Adrenal gland (tissue), 19 donors: ENCODE data around the gene ZNF185. TPM values are rescaled to one million over a fixed set of nuclear protein-coding genes. Genes with fewer than 3 reads are reported as not detected.
A peak's percentile ranks its signal among the peaks of the same experiment; 100 is the strongest.

Experiments used
- DNase-seq, 7 donors: peaks; one replicate each; pipeline ENCODE4 v3.0.0-alpha.2; 2019 to 2020
- H3K27ac ChIP-seq, 5 donors: fragments of 200-600 bp; sonication (generic) in 4 of 5; 1 replicate in 3 of 5; 2 replicates in 2 of 5; pipeline versions ENCODE4 v1.5.1 to v1.8.0; 2016 to 2020; ENCODE audit warnings: mild to moderate bottlenecking in 1 of 5
- H3K27me3 ChIP-seq: fragments of 200-600 bp; 2 replicates; pipeline ENCODE4 v1.8.0; 2021
- H3K36me3 ChIP-seq, 2 donors: fragments of 200-600 bp; replicated peaks in 1 of 2; 1 replicate in 1 of 2; 2 replicates in 1 of 2; pipeline versions ENCODE4 v1.5.1 to v1.8.0; 2018 to 2022
- H3K4me1 ChIP-seq, 2 donors: fragments of 200-600 bp; replicated peaks in 1 of 2; 1 replicate in 1 of 2; 2 replicates in 1 of 2; pipeline versions ENCODE4 v1.5.1 to v1.8.0; 2018 to 2021
- H3K4me3 ChIP-seq, 4 donors: fragments of 200-600 bp; sonication (generic) in 3 of 4; one replicate each; pipeline ENCODE4 v1.5.1; 2016 to 2018
- H3K9me3 ChIP-seq, 3 donors: fragments of 200-600 bp; sonication (generic) in 1 of 3; replicated peaks in 1 of 3; 1 replicate in 2 of 3; 2 replicates in 1 of 3; pipeline versions ENCODE4 v1.5.1 to v1.8.0; 2016 to 2021
- CTCF ChIP-seq, 6 experiments: fragments of 450-650 bp in 4 of 6; fragments of 200-600 bp in 2 of 6; sonication (generic) in 1 of 6; IDR thresholded peaks; 1 replicate in 5 of 6; 2 replicates in 1 of 6; pipeline versions ENCODE4 v1.5.1 to v1.8.0; 2016 to 2021; ENCODE audit warnings: antibody characterized with exemption in 6 of 6, mild to moderate bottlenecking in 2 of 6, moderate library complexity in 1 of 6
- POLR2A ChIP-seq, 2 donors: fragments of 450-650 bp; IDR thresholded peaks; one replicate each; pipeline ENCODE4 v1.6.1; 2017; ENCODE audit warnings: antibody characterized with exemption in 2 of 2, mild to moderate bottlenecking in 2 of 2, moderate library complexity in 1 of 2
- WGBS, 4 donors: extraction: QIAGEN DNeasy Blood & Tissue Kit in 2 of 4; methylation state at CpG; one replicate each; pipeline versions ENCODE4 v1.1.5 to v1.1.7; 2013 to 2017; 5-methylcytosine and 5-hydroxymethylcytosine counted together
- intact Hi-C, 2 donors: fragments of 100-400 bp; cut with DNase I; formaldehyde crosslinking; loops; one replicate each; pipeline versions ENCODE4 v1.14.1 to v1.15.0; 2022 to 2023
- long read RNA-seq, 10 donors: library from polyadenylated mRNA in 3 of 10; unstranded in 2 of 10; stranded (forward) in 1 of 10; transcript quantifications; one replicate each; pipeline ENCODE4 v2.0.0 and lab custom pipeline, GENCODE V29; 2021 to 2026
- polyA plus RNA-seq, 3 donors: library from polyadenylated mRNA; stranded (reverse); fragments of 200-250 nt in 2 of 3; fragments of 350-450 nt in 1 of 3; fragmentation: Illumina TruSeq in 1 of 3; extraction: RNeasy Lipid Tissue Mini Kit (QIAGEN cat#74804) in 1 of 3; gene quantifications; one replicate each; pipeline ENCODE4 v1.2.3, GENCODE V29; 2013 to 2014
- total RNA-seq, 9 donors: library from RNA; depleted of rRNA in 4 of 9; stranded (reverse); fragments of >200 nt in 4 of 9; fragments of 120-200 nt in 1 of 9; fragmentation: NEBNext Ultra II Directional in 1 of 9; extraction: Animal tissue kit (Norgen Biotek cat#: 25700) in 1 of 9; gene quantifications; one replicate each; pipeline versions ENCODE4 v1.1.0 to v1.2.4, GENCODE V29; 2013 to 2023
- donor health status: healthy with polysubstance abuse.
- donor health status: Bipolar disorder and iron deficiency.
- donor health status: DM: yes; HTN: yes; CAD: no.
- donor health status: DM: no; HTN: no; CAD: no.
- donor health status: DM: no; HTN: no; CAD: no.
- donor health status: DM: yes; HTN: yes; CAD: no.

Gene ZNF185
- total RNA-seq: 100 to 1,000 TPM in 1 of 9 donors, 10 to 100 TPM in 3, 1 to 10 TPM in 5; 1.4 to 303 (median 10.0) TPM
- polyA plus RNA-seq: 100 to 1,000 TPM in 1 of 3 donors, 1 to 10 TPM in 2; 4.3 to 165 (median 4.8) TPM
- long read RNA-seq, donor 1, partial matches to known transcripts: 13 of 13 reads
- long read RNA-seq, donor 1, other reads (novel, unspliced or antisense): 0 of 13 reads
- long read RNA-seq, donor 2, partial matches to known transcripts: 6 of 6 reads
- long read RNA-seq, donor 2, other reads (novel, unspliced or antisense): 0 of 6 reads
- long read RNA-seq, donor 3, partial matches to known transcripts: 6 of 7 reads
- long read RNA-seq, donor 3, other reads (novel, unspliced or antisense): 0 of 7 reads
- long read RNA-seq, donor 4, partial matches to known transcripts: 0 of 1 reads
- long read RNA-seq, donor 4, other reads (novel, unspliced or antisense): 1 of 1 reads
- long read RNA-seq, donor 5, partial matches to known transcripts: 0 of 2 reads
- long read RNA-seq, donor 5, other reads (novel, unspliced or antisense): 1 of 2 reads
- long read RNA-seq, donor 6: 0 reads
- long read RNA-seq, donor 7: 0 reads
- long read RNA-seq, donor 8: 0 reads
- long read RNA-seq, donor 9, partial matches to known transcripts: 0 of 1 reads
- long read RNA-seq, donor 9, other reads (novel, unspliced or antisense): 0 of 1 reads
- long read RNA-seq, donor 10, partial matches to known transcripts: 0 of 1 reads
- long read RNA-seq, donor 10, other reads (novel, unspliced or antisense): 0 of 1 reads

DNA sequence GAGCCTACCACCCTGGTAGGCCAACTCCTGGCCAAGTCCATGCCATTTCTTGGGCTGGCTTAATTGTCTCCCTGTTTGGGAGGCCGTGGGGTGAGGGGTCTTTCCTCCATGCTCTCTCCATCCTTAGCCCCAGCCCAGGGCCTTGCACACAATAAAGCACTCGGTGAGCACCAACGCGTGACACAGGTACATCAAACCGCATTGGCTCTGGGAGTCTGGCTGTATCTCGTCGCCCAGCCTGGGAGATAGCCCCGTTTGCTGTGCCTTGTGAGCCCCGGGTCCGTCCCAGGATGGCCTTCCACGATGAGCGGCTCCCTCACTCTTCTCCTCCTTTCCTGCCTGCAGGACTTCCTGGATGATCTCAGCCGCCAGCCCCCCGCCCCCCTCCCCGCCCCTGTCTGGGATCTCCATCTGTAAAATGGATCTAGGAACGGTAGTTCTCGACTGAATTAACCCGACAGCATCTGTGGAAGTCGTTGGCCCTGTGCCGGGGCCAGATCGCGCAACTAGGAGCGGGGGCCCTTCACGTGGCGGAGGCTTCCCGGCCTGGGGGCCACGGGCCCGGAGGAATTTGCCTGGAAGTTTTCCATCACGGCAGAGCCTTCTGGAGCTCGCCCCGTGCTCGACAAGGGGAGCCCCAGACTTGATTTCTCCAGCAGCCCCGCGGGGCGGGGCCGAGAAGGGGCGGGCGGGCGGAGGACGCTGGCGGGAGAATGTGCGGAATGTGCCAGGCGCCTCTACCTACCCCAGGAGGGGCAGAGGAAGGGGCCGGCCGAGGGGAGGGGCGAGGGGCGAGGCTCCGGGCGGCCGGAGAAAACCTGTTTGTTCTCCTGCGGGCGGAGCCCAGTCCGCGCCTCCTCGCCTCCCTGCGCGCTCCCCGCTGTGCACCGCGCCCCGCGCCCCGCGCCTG lies at the start of gene ZNF185:
ZNF185 (plus strand) TSS at position 846 of the 910 bp plus-strand sequence. CDS start 16,423 bp downstream, outside the sequence.
- peaks cover 0 to 4% of the 10 kb centered on the region in 2 donors for H3K4me1 ChIP-seq
- intact Hi-C loops: no loop called here
- no peak for TF ChIP-seq CTCF (IDR thresholded peaks at IDR 0.05)
- no peak for TF ChIP-seq POLR2A (IDR thresholded peaks at IDR 0.05)
- 16 to 95% (median 33%) methylated on average over 4 to 61 of the region's 64 CpGs for WGBS, 4 donors
- peak in 4 of 7 donors; percentile 35 to 65 (median 52) for DNase-seq
- H3K27me3 ChIP-seq: no peaks in the 10 kb centered on the region
- H3K27ac ChIP-seq: no peak within 1 kb of the TSS
- no peaks in the 10 kb centered on the region for H3K9me3 ChIP-seq
- peak within 1 kb of the TSS in 1 of 4 donors; percentile 29 for H3K4me3 ChIP-seq
- H3K36me3 ChIP-seq: no peaks in the 10 kb centered on the region

DNA sequence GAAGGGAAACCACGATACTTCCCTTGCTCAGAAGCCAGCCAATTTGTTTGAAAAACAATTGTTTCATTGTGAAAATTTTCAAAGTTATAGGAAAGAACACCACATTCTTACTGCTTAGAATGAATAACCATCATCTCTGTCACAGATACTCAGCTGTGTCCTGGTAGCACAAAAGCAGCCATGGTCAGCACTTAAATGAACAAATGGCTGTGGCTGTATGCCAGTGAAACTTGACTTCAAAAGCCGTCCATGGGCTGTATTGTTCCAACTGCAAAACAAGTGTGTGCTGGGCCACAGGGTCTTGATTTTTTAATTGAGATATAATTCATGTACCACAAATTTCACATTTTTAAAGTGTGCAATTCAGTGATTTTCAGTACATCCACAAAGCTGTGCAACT lies 47.4 kb upstream of the ZNF185 start:
- Histone ChIP-seq H3K36me3 (peaks cover 0 to 6% of the 10 kb centered on the region in 2 donors), H3K27me3 (no peaks in the 10 kb centered on the region), H3K27ac (no peak overlapping the region), H3K9me3 (no peaks in the 10 kb centered on the region), H3K4me3 (no peak overlapping the region), H3K4me1 (no peaks in the 10 kb centered on the region)
- intact Hi-C loops: no loop called here
- no peak for TF ChIP-seq CTCF (IDR thresholded peaks at IDR 0.05)
- TF ChIP-seq POLR2A (IDR thresholded peaks at IDR 0.05): no peak
- no peak for DNase-seq
- 68 to 88% (median 77%) methylated on average over 1 to 2 of the region's 2 CpGs for WGBS, 4 donors

DNA sequence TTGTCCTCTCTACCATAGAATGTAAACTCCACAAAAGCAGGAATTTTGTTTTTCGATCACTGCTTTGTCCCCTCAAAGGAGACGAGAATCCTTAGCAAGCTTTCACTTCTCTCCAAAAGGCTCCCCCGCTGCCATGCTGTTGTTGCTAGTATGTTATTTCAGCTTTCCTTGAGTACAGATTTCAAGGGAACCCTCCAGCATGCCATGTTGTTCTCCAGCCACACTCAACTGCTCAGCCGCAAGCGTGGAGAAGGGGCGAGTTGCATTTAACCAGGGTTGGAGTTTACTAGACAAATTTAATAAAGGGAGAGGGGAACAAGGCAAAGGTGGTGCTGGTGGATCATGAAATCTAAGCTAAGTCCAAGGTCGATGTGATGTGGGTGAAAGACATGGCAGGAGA lies 43.9 kb upstream of the ZNF185 start:
- WGBS, 4 donors: 88 to 98% (median 94%) methylated on average over 7 of the region's 7 CpGs
- Histone ChIP-seq H3K4me1 (no peaks in the 10 kb centered on the region), H3K36me3 (peaks cover 0 to 16% of the 10 kb centered on the region in 2 donors), H3K4me3 (no peak overlapping the region), H3K27me3 (no peaks in the 10 kb centered on the region), H3K9me3 (no peaks in the 10 kb centered on the region), H3K27ac (no peak overlapping the region)
- TF ChIP-seq CTCF (IDR thresholded peaks at IDR 0.05): no peak
- TF ChIP-seq POLR2A (IDR thresholded peaks at IDR 0.05): no peak
- DNase-seq: no peak
- intact Hi-C loops: no loop called here
